GM21717 (cell line): ENCODE data around the gene CLSTN1.
"Not testable (repeated sequence)": the region's sequence is repeated elsewhere in the genome, so short reads cannot be mapped to it uniquely, and the experiment has no call there.

Experiments
- ATAC-seq: cut with Tn5 transposase; IDR thresholded peaks from one replicate; pipeline ENCODE4 v1.9.1; 2021; ENCODE audit warnings: mild to moderate bottlenecking, moderate library complexity; ENCODE audit not compliant: unreplicated experiment

The CLSTN1 gene

GRCh38 chr1:9766759-9767442, 56.9 kb downstream of the CLSTN1 start:
- ATAC-seq = no peak

DNA sequence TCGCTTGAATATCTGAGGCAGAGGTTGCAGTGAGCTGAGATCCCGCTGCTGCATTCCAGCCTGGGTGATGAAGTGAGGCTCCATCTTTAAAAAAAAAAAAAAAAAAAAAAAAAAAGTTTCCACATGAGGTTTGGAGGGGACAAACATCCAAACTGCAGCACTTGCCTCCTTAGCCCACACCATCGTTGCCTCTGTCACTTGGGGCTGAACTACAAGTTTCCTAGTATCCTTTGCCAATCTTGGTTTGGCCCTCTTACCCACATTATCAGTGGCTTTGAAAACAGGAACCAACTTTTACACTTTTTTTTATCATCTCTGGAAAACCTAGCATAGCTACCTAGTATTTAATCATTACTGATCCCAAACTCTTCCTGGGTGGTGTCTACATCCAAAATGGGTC, 59.2 kb downstream of the CLSTN1 start:
- ATAC-seq = no peak

DNA sequence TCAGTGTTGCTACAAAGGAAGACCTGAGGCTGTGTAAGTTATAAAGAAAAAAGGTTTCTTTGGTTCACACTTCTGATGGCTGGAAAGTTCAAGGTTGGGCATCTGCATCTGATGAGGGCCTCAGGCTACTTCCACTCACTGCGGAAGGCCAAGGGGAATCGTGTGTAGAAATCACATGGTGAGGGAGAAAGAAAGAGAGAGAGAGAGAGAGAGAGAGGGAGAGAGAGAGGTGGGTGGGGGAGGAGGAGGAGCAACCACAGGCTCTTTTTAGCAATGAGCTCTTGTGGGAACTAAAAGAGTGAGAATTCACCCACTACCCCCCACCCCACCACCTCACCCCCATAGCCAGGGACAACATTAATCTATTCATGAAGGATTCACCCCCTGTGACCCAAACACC, 59.9 kb downstream of the CLSTN1 start:
- no peak for ATAC-seq

- ATAC-seq = not testable (repeated sequence)
These were observed 61.3 kb downstream of the CLSTN1 start for GRCh38 chr1:9762446-9762845.

GRCh38 chr1:9761855-9762254, 61.9 kb downstream of the CLSTN1 start:
- no peak for ATAC-seq

DNA sequence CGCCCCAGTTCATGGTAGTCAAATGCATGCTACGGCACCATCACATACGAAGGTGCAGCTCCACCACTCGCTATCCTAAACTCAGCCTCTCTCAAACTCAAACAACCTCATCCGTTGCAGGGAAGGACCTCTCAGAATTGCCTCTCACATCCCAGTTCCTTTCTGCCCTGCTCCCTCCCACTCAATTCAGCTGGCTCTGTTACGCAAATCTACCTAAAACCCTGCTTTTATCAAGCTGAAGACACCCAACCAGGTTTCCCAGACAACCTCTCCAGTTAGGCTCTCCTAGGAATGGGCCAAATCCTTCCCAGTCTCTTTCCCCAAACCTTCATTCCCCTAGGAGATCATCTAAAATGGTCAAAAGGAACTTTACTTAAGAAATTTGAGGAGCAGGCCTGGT, 62.9 kb downstream of the CLSTN1 start:
- ATAC-seq = no peak

DNA sequence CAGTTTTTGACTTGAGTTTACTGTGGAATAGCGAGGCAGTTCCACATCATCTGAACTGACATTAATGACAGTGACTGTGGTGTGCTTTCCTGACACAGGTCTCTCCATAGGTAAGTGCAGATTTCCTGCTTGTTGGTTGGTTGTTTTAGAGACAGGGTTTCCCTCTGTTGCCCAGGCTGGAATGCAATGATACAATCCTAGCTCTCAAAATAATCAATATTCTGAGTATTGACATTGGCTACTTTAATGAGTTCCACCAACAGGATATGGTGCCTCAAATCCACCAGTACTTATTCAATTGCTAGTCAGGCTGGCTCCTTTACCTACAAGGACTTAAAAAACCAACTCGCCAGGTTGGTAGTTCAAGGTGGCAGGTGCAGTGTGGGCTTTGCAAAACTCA, 63.8 kb downstream of the CLSTN1 start:
- no peak for ATAC-seq

GRCh38 chr1:9758559-9759121, 65.1 kb downstream of the CLSTN1 start:
- ATAC-seq = no peak

DNA sequence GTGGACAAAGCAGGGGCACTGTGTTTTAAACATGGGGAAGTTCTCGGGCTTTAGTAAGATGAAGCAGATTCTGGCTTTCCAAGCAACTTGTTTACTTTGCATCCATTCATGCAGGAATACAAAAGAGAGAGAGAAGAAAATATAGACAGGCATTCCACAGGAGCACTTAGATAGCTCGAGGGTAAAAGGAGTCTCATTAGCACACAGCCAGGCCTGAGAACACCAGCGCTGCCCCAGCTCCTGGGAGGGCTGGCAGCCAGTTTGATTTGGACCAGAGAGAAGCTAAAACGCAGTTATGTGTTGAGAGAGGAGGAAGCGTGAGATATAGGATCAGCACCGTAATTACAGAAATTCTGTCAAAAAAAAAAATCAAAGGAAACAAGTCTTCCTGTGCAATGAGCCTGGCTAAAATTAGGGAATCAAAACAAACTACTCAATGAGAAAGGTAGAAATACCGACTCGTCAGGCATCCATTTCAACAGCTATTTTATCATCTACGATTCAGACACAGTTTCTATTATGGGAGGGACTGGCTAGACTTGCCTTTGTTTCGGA, 68.2 kb downstream of the CLSTN1 start:
- ATAC-seq = no peak

DNA sequence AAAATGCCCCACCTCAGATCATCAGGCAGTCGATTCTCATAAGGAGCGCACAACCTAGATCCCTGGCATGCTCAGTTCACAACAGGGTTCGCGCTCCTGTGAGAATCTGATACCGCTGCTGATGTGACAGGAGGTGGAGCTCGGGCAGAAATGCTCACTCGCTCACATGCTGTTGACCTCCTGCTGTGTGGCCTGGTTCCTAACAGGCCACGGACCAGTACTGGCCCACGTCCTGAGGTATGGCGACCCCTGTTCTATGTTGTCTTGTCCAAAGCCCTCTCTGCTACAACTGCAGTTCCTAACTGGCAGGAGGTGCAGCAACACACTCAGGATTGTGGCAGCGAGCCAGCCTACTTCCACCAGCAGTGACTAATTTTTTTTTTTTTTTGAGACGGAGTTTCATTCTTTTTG, 70.6 kb downstream of the CLSTN1 start:
- no peak for ATAC-seq

DNA sequence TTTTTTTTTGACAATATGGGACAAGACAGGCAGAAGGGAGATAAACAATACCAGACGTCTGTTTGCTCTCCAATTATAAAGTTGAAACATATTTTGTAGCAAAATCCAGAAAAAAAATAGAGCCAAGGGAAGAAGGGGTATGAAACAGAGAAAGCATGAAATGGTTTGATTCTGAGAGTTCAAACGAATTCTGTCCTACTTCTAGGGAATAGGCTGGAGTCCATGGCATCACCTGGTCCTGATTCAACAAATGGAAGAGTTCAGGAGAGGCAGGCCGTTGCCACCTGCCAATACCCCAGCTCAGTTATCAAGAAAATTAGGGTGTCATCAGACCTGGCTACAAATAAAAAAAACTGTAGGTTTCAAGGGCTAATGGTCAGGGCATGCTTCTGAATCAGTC, 71.8 kb downstream of the CLSTN1 start:
- ATAC-seq = no peak

GRCh38 chr1:9749361-9749760, 74.4 kb downstream of the CLSTN1 start:
- ATAC-seq = no peak

DNA sequence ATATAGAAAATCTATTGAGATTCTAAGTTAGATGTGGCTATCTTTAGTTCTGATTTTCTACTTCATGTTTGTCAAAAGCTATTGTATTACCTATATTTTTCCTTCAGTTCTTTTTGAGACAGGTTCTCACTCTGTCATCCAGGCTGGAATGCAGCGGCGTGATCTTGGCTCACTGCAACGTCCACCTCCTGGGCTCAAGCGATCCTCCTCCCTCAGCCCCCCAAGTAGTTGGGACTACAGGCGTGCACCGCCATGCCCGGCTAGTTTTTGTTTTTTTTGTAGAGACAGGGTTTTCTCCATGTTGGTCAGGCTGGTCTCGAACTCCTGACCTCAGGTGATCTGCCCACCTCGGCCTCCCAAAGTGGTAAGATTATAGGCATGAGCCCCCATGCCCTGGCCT, 75.4 kb downstream of the CLSTN1 start:
- not testable (repeated sequence) for ATAC-seq

- no peak for ATAC-seq
These were observed 77.1 kb downstream of the CLSTN1 start for GRCh38 chr1:9746651-9747050.

GRCh38 chr1:9746211-9746610, 77.6 kb downstream of the CLSTN1 start:
- no peak for ATAC-seq

DNA sequence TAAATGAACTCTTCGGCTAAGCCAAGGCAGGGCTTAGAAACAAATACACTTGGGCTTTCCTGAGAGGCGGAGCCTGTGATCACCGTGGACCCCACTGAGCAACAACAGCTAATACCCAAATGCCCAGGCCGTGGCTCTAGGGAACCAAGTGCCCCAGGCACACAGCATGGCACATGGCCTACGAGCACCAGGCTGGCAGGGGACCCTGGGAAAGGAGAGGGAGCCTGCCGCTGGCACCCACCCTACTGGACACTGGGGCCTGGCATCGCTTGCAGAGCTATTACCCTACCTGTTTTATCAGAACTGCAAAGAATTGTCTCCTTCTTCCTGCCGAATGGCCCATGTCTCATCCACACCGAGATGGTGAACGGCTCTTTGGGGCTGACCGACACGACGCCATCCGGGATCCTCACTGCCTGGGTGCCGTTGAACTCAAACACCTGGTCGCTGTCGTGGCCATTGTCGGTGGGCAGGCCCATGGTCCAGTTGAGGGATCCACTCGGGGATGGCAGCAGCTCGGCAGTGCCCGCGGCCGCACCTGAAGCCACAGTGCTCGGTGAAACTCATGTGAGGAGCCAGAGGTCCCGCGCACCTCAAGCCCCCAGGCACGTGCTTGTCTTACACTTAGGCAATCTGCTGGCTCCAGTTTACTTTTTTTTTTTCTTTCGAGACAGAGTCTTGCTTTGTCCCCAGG, 79.5 kb downstream of the CLSTN1 start:
- ATAC-seq = no peak

DNA sequence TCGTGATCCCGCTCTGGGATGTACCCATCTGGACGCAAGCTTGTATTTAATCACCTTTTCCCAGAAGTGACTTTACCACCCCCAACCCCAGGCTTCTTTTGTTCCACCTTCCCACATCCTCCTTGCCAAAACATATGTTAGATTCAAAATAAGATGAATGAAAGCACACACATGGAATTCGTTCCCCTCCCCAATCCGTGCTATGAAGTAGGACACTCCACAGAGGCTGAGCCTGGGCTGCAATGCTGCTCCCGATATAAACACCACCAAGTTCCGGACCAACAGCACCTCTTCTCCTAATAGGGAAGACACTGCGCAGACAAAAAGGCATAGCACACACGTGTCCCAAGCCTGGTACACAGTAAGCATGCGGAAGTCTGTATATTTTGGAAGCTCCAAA, 86.1 kb downstream of the CLSTN1 start:
- ATAC-seq = no peak

DNA sequence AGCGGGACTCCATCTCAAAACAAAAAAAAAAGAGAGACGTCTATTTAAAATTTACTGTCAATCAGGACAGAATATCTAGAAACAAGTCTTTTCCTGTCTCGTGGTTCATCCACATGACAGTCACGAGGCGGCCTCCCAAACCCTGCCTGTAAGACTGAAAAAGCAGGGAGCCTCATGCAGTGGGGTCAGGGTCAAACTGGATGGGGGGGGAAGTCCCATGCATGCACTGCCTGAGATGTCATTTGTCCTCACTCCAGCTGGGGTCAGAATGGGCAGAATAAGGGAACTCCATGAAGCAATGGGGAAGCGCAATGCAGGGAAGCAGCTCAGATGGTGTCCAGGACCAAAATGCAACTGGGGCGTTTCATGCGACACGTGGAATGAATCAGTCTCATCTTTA, 86.7 kb downstream of the CLSTN1 start:
- ATAC-seq = no peak

DNA sequence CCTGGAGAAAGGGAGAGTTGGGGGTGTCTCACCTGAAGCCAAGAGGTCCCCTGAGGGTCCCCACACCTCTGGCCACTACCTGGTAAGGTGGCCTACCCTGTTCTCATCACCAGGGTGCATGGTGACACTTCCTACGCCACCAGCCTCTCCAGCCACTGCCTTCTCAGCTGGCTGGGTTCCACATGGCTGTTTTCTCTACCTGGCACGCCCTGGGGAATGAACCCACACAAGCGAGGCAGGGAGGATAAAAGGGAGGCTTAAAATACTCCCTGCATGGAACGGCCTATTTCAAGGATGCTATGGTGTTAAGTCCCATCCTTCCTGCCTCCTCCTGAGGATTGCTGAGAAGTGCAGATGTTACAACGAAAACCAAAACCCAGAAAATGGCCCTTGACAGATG, 87.5 kb downstream of the CLSTN1 start:
- no peak for ATAC-seq

- no peak for ATAC-seq
These were observed 88.0 kb downstream of the CLSTN1 start for GRCh38 chr1:9735800-9736199.

GRCh38 chr1:9733160-9733789, 90.5 kb downstream of the CLSTN1 start:
- no peak for ATAC-seq
